Keratinocyte (primary cell): ENCODE measurements around the gene CAND2.

Source experiments
- CTCF ChIP-seq, 3 experiments: IDR thresholded peaks in 1 of 3; conservative IDR thresholded peaks in 1 of 3; optimal IDR thresholded peaks in 1 of 3; 2 replicates in 2 of 3; 3 replicates in 1 of 3; pipeline versions ENCODE3 to v1.5.1; 2011; ENCODE audit warnings: low read length in 3 of 3, mild to moderate bottlenecking in 3 of 3, moderate library complexity in 2 of 3, control low read depth in 1 of 3, inconsistent platforms in 1 of 3; ENCODE audit not compliant: insufficient read depth in 2 of 3; ENCODE audit errors: extremely low read depth in 1 of 3
- EZH2 ChIP-seq: IDR thresholded peaks from one replicate; pipeline ENCODE4 v1.6.1; 2012; ENCODE audit warnings: inconsistent platforms, mild to moderate bottlenecking, low read length, moderate library complexity

GRCh38 chr3:12817343-12817710, 20.8 kb downstream of the CAND2 start:
- TF ChIP-seq EZH2 (no peak), CTCF (optimal IDR thresholded peaks at IDR 0.05 in 1 of 3, IDR thresholded peaks at IDR 0.05 in 1 of 3, conservative IDR thresholded peaks at IDR 0.05 in 1 of 3; ENCODE audit: extremely low read depth in 1 of 3, insufficient read depth in 2 of 3, low read length in 3 of 3) (no peak)
